ENCODE results near the gene TCF12.

DNA sequence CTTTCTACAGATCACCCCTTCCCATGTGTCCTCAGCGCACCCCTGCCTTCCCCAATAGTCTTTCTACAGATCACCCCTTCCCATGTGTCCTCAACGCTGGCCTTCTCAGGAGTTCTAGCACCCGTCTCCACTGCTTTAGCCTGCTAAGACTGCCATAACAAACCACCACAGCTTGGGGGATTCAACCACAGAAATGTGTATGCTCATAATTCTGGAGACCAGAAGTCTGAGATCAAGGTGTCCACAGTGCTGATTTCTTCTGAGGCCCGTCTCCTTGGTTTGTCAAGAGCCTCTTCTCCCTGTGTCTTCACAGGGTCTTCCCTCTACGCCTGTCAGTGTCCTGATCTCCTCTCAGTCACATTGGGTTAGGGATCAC lies 389.7 kb downstream of the TCF12 start:
- TF ChIP-seq MAX (IDR thresholded peaks at IDR 0.05), result no peak
- TF ChIP-seq NFIC (IDR thresholded peaks at IDR 0.05), result no peak
- TF ChIP-seq TEAD4 (IDR thresholded peaks at IDR 0.05), result no peak
